Stimulated activated naive B cell treated with anti-CD40 and anti-IgM and Interleukin-4, amounts not matched to agents 10 μg/mL and 1 μg/mL and 100 μg/mL, for 72 hours (primary cell): ENCODE measurements around the gene HHAT.
"Not testable (repeated sequence)": the region's sequence is repeated elsewhere in the genome, so short reads cannot be mapped to it uniquely, and the experiment has no call there.

Experiments
- ATAC-seq, 2 donors: fragments of 150-1000 bp; cut with Tn5 transposase; replicated peaks; 2 replicates each; pipeline ENCODE4 v1.10.0; 2021; ENCODE audit warnings: moderate library complexity in 1 of 2
- DNase-seq: peaks from one replicate; pipeline ENCODE4 v3.0.0; 2021
- H3K27ac Mint-ChIP-seq: one replicate; pipeline ENCODE4 v1.8.0; 2022; ENCODE audit warnings: mild to moderate bottlenecking, mixed read lengths
- H3K27me3 Mint-ChIP-seq, 2 donors: one replicate each; pipeline ENCODE4 v1.8.0; 2022; ENCODE audit warnings: mixed read lengths in 2 of 2
- H3K36me3 Mint-ChIP-seq, 2 donors: one replicate each; pipeline ENCODE4 v1.8.0; 2022; ENCODE audit warnings: mixed read lengths in 2 of 2, mild to moderate bottlenecking in 1 of 2
- H3K4me1 Mint-ChIP-seq, 2 donors: one replicate each; pipeline ENCODE4 v1.8.0; 2022; ENCODE audit warnings: mixed read lengths in 2 of 2, mild to moderate bottlenecking in 1 of 2
- H3K4me3 Mint-ChIP-seq, 2 donors: one replicate each; pipeline ENCODE4 v1.8.0; 2022; ENCODE audit warnings: mild to moderate bottlenecking in 2 of 2, mixed read lengths in 2 of 2, moderate library complexity in 1 of 2
- H3K9me3 Mint-ChIP-seq, 2 donors: one replicate each; pipeline ENCODE4 v1.8.0; 2022; ENCODE audit warnings: mixed read lengths in 2 of 2, mild to moderate bottlenecking in 1 of 2

HHAT gene

DNA sequence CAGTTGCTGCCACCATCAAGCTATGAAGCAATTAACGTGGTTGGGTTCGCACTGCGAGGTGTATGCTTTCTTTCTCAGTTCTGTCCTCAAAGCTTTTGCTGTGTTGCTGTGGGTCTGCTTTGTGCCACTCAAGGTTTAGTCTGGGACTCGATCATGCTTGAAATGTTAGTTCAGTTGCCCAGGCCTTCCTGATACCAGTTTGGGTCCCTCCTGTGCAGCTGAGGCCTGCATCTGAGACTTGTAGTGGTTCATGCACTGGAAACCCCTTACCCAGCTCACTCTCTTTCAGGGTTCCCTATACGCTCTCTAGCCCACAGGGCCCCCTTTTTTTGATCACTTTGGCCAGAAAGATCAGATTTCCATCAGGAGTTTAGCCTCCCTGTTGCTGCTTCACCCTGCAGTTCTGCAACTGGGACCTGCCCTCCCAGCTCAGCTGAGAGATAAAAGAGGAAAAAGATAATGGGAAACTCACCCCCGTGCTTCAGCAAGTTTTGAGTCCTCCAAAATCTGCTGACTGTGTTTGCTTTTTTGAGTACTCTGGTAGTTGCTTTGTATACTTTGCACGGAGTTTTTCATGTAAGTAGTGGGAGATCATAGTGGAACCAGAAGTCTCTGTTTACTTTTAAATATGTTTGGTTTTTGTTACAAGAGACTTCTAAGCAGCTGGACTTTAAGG, 317.0 kb downstream of the HHAT start:
- Mint-ChIP-seq H3K4me1 (no peaks in the 10 kb centered on the region), H3K27ac (no peak overlapping the region), H3K27me3 (no peaks in the 10 kb centered on the region), H3K4me3 (no peak overlapping the region), H3K36me3 (peaks cover 0 to 4% of the 10 kb centered on the region in 2 donors), H3K9me3 (no peaks in the 10 kb centered on the region)
- ATAC-seq, result no peak
- no peak for DNase-seq

DNA sequence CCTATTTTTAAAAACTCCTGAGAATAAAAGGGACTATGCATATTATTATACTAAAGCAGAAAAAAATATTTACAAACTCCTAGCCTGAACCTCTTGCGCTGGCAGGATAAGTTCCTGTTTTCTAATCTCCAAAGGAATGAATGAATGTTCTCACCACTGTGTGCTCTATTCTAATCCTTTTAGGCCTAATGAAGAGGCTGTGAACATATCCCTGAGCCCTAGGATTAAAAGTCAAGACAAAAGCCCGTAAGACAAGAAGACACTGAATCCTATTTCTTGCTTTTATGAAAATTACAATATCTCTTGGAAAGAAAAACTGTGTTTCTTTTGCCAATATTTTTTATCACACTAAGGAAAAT, 317.5 kb downstream of the HHAT start:
- peaks cover 0 to 4% of the 10 kb centered on the region in 2 donors for H3K36me3 Mint-ChIP-seq

DNA sequence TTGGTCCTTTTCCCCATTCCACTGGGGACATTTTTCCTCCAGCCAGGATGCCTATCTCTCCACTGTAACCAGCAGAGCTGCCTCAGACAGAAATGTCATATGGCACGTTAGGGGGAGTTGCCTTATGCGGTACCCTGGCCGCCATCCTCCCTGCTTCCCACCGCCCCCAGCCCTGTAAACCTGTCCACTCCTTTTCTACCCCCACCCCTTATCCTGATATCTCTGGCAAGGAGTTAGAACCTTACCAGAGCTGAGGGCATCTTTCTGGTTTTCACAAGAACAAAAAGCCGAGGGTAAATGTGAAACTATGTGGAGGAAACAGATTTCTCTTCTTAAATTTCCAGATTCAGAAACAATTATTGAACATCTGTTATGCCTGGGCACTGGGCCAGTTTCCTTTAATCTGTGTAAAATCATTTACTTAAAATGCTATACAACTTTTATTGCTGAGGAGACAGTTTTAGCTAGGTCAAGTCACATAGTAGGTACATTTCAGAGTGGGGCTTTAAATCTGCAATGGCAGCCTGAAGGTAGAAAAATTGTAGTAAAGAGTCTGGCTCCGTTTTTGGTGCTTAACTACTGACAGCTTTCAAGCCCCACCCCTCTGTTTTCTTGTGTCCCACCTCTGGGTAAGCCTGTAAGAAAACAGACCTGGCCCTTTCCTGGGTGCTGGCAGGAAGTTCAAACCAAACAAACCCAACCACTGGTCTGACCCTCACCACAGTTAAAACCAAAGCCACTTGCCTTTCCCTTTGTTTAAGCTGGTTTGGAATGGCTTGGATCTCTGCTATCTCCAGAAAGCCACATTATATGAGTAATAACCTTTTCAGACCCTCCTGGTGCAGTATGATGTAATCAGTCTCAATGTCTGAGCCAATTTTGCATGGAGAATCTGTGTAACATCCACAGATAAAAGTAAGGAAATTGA, 319.0 kb downstream of the HHAT start:
- DNase-seq (no peak), ATAC-seq (no peak)
- Mint-ChIP-seq H3K9me3 (no peaks in the 10 kb centered on the region), H3K27ac (no peak overlapping the region), H3K36me3 (peaks cover 2 to 4% of the 10 kb centered on the region in 2 donors), H3K4me1 (no peaks in the 10 kb centered on the region), H3K4me3 (no peak overlapping the region), H3K27me3 (no peaks in the 10 kb centered on the region)

More for the DNA sequence above, 317.5 kb downstream of the HHAT start:
- DNase-seq (no peak), ATAC-seq (no peak)
- no peak overlapping the region for H3K27ac Mint-ChIP-seq
- no peaks in the 10 kb centered on the region for H3K4me1 Mint-ChIP-seq
- H3K9me3 Mint-ChIP-seq, result no peaks in the 10 kb centered on the region
- no peak overlapping the region for H3K4me3 Mint-ChIP-seq
- H3K27me3 Mint-ChIP-seq, result no peaks in the 10 kb centered on the region

DNA sequence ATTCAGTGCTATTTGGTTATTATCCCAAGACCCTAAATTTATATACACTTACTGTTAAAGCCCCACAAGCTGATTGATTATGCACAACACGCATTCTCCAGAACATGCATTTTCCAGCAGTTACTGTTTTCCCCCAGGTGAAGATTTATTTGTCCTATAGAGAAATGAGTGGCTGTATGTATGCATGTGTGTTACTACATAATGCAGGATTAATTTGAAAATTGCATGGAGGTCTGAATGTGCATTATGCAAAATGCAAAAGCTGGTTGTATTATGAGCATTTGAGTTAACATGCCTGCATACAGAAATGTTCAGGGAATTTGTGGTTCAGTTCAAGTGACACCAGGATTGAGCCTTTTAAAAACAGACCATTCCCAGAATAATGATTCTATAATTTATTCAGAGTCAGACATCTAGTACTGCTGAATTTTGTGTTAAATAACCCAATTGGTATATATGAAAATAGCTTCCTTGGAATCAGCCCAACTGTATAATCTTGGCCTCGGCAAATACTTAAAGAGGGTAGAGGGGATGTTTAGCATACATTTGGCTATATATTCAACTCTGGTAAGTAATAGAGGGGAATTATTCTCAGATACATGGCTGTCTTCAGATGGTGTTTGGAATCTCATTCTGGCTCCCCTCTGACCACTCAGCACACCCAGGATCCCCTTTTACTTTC, 320.0 kb downstream of the HHAT start:
- Mint-ChIP-seq H3K4me1 (no peaks in the 10 kb centered on the region), H3K4me3 (no peak overlapping the region), H3K27ac (no peak overlapping the region), H3K27me3 (no peaks in the 10 kb centered on the region), H3K36me3 (peaks cover 2 to 4% of the 10 kb centered on the region in 2 donors), H3K9me3 (peaks cover 0 to under 1% of the 10 kb centered on the region in 2 donors)
- no peak for DNase-seq
- ATAC-seq, result no peak

DNA sequence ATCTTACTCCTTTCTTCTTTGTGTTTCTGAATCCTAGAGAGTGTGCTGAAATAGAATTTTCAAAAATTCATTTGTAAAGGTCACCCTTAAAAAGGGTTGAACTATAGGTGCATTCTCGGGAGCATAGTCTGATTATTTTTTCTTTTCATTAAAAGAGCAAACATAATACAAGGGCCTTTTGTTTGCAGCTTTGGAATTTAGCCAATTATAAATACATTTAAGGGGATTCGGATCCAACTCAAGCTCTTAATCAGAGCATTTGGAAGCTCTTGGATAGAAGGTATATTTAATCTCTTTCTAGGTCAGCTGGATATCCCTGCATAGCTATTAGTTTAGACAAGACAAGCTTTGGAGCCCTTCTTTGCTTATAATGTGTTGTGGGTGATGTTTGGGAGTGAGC, 321.7 kb downstream of the HHAT start:
- peaks cover 0 to 3% of the 10 kb centered on the region in 2 donors for H3K9me3 Mint-ChIP-seq
- H3K27me3 Mint-ChIP-seq, result no peaks in the 10 kb centered on the region
- ATAC-seq (no peak), DNase-seq (no peak)
- H3K4me1 Mint-ChIP-seq, result no peaks in the 10 kb centered on the region
- peaks cover 2 to 4% of the 10 kb centered on the region in 2 donors for H3K36me3 Mint-ChIP-seq
- H3K27ac Mint-ChIP-seq, result no peak overlapping the region
- no peak overlapping the region for H3K4me3 Mint-ChIP-seq

DNA sequence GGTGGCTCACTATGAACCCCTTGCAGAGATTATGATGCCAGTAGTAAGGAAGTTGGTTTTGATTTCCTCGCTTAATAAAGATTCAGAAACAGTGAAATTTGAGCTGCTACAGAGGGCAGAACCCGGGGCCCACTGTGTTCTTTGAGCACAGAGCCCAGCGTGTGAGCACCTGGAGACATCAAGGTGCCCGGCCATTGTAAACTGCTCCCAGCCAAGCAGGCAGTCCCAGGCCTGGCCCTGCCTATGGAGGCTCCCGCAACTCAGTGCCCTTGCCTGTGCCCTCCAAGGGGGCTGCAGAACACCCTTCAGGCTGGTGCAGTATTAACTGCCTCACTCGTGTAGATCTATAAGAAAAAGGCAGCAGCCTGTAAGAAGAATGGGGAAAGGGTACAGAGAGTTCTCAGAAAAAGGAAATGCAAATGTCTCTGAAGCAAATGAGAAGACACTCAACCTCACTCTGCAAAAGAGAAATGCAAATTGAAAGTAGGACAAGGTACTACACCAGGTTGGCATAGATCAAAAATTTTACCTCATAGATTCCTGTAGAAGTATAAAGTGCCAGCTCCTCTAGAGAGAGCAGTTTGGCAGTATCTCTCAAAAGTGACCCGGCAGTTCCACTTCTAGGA, 323.7 kb downstream of the HHAT start:
- no peak overlapping the region for H3K4me3 Mint-ChIP-seq
- no peaks in the 10 kb centered on the region for H3K4me1 Mint-ChIP-seq
- H3K27me3 Mint-ChIP-seq, result no peaks in the 10 kb centered on the region
- no peak for ATAC-seq
- H3K9me3 Mint-ChIP-seq, result peaks cover 0 to 3% of the 10 kb centered on the region in 2 donors
- DNase-seq, result no peak
- H3K36me3 Mint-ChIP-seq, result peaks cover 0 to 2% of the 10 kb centered on the region in 2 donors
- H3K27ac Mint-ChIP-seq, result no peak overlapping the region

DNA sequence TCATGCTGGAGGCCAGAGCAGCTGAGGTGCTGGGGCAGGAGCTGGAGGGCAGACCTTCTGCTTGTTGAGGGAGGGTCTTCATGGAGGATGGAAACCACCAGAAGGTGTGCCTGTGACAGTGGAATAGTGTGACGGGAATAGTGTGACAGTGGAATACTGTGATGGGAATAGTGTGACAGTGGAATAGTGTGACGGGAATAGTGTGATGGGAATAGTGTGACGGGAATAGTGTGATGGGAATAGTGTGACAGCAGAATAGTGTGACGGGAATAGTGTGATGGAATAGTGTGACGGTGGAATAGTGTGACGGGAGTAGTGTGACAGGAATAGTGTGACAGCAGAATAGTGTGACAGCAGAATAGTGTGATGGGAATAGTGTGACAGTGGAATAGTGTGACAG, 325.1 kb downstream of the HHAT start:
- H3K36me3 Mint-ChIP-seq, result peaks cover 2 to 3% of the 10 kb centered on the region in 2 donors
- no peak overlapping the region for H3K4me3 Mint-ChIP-seq
- DNase-seq (no peak), ATAC-seq (peak; percentile 33 to 42)
- H3K9me3 Mint-ChIP-seq, result peaks cover 0 to 3% of the 10 kb centered on the region in 2 donors
- H3K27me3 Mint-ChIP-seq, result no peaks in the 10 kb centered on the region
- H3K4me1 Mint-ChIP-seq, result no peaks in the 10 kb centered on the region
- no peak overlapping the region for H3K27ac Mint-ChIP-seq

DNA sequence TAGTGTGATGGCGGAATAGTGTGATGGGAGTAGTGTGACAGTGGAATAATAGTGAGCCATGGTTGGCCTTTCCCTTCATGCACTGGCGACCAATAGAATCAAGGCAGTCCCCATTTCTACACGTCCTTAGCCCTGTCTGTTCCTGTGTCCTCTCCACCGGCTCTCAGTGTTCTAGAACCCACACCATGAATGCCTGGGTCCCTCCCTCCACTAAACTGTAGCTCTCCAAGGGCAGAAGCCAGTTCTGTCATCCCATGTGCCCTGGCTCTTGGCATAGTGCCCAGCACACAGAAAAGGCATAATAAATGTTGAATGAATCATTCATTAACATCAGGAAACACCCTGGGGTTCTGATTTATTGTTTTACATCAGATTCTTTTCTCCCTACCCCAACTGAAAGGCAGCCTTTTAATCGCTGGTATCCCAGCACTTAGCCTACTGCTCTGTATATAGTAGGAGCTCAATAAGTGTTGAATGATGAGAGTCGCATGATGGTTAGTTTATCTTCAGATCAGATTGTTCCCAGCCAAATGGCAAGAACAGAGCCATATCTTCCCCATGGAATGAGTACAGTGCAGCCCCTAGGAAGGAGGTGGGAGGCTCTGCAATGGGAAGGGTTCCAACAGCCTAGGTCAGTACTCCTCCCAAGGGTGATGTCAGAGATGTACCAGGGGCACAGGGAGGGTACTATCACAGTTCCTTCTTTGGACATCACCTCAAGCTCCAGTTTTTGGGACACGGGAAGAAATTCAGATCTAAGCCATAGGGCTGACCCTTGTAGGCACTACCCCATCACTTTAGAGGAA, 325.7 kb downstream of the HHAT start:
- ATAC-seq, result peak; percentile 65 to 75
- H3K27ac Mint-ChIP-seq, result no peak overlapping the region
- no peaks in the 10 kb centered on the region for H3K27me3 Mint-ChIP-seq
- peaks cover 2 to 3% of the 10 kb centered on the region in 2 donors for H3K36me3 Mint-ChIP-seq
- H3K4me1 Mint-ChIP-seq, result no peaks in the 10 kb centered on the region
- no peak overlapping the region for H3K4me3 Mint-ChIP-seq
- DNase-seq, result peak; percentile 7
- peaks cover 0 to 5% of the 10 kb centered on the region in 2 donors for H3K9me3 Mint-ChIP-seq

DNA sequence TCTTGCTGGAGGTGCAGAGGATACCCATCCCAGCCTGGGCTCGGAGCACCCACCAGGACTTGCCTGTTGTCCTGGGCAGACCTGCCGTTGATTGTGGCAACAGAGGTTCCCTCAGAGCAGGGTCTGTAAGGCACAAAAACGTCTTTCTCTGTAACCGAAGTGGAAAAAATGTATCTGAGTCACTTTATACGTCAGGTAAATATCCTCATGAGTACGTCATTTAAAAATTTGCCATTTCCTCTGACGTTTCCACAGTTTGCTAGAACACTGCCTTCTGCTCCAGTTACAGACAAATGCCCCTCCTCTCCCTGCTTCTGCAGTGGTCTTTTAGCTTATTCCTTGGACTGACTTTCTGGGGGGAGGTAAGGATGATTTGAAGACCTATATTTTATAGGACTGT, 326.8 kb downstream of the HHAT start:
- no peaks in the 10 kb centered on the region for H3K4me1 Mint-ChIP-seq
- no peak overlapping the region for H3K27ac Mint-ChIP-seq
- peaks cover 2 to 3% of the 10 kb centered on the region in 2 donors for H3K36me3 Mint-ChIP-seq
- no peak overlapping the region for H3K4me3 Mint-ChIP-seq
- no peak for ATAC-seq
- DNase-seq, result no peak
- H3K9me3 Mint-ChIP-seq, result peaks cover 0 to 5% of the 10 kb centered on the region in 2 donors
- H3K27me3 Mint-ChIP-seq, result no peaks in the 10 kb centered on the region

DNA sequence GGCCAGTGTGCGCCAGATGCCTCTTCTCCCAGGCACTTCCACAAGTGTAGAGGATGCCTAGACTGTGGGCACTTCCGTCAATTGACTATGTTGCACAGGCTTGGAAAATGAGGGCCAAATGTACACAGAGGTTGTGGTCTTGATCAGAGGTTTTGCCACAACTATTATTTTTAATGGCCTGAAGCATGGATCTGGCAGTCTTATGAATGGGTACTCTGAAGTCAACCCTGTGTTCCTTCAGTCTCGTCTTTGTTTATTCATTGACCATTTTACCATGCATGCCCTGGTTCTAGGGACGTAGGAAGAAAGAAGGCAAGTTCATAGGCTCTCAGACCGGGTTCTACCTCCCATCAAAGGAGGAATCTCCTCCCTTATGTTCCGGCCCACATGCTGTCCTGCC, 329.1 kb downstream of the HHAT start:
- peaks cover 0 to 3% of the 10 kb centered on the region in 2 donors for H3K36me3 Mint-ChIP-seq
- H3K4me1 Mint-ChIP-seq, result no peaks in the 10 kb centered on the region
- ATAC-seq (no peak), DNase-seq (no peak)
- H3K9me3 Mint-ChIP-seq, result peaks cover 0 to 7% of the 10 kb centered on the region in 2 donors
- H3K4me3 Mint-ChIP-seq, result no peak overlapping the region
- H3K27me3 Mint-ChIP-seq, result no peaks in the 10 kb centered on the region
- no peak overlapping the region for H3K27ac Mint-ChIP-seq

DNA sequence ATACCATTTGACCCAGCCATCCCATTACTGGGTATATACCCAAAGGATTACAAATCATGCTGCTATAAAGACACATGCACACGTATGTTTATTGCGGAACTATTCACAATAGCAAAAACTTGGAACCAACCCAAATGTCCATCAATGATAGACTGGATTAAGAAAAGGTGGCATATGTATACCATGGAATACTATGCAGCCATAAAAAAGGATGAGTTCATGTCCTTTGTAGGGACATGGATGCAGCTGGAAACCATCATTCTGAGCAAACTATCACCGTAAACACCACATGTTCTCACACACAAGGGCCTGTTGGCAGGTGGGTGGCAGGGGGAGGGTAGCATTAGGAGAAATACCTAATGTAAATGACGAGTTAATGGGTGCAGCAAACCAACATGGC, 332.8 kb downstream of the HHAT start:
- not testable (repeated sequence) for H3K27me3 Mint-ChIP-seq, H3K9me3 Mint-ChIP-seq, H3K36me3 Mint-ChIP-seq, H3K4me1 Mint-ChIP-seq, H3K27ac Mint-ChIP-seq, DNase-seq, ATAC-seq, H3K4me3 Mint-ChIP-seq

DNA sequence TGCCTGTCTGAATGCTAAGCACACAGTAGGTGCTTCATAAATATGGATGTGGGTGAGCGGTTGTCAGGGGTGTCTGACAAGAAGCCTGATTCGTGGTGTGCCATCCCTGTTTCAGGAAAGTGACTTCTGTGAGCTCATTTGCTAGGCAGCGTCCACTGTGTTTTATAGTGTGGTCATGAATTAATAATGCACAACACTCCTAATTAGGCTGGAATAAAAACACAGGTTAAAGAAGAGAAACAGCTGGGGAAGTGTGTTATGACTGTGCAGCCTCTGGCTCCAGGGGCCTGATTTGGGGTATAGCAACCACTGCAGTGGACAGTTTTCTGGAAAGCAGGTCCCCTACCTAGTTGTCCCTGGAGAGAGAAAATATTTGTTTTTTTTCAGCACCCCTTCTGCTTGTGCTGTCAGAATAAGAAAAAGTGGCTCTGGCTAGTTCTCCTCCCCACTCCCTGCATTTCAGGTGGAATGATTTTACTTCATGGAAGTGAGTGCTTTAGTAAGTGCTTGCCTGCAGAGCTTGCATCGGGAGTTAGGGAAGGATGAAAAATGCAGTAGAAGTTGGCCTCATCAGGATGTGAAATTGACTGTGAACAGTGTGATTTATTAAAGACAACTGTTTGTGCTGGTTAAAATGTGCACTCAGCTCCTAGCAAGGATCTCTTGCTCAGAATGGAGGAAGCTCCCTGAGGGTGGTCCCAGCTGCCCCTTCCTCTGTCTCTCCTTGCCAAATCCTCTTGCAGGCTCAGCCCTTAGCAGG, 333.8 kb downstream of the HHAT start:
- Mint-ChIP-seq H3K9me3 (peaks cover 0 to 4% of the 10 kb centered on the region in 2 donors), H3K27ac (peak overlapping the region; percentile 20), H3K36me3 (peaks cover 0 to 3% of the 10 kb centered on the region in 2 donors), H3K4me1 (peaks cover 3 to 5% of the 10 kb centered on the region in 2 donors), H3K27me3 (no peaks in the 10 kb centered on the region), H3K4me3 (no peak overlapping the region)
- DNase-seq (no peak), ATAC-seq (no peak)
